AG20443 (cell line): ENCODE results near the gene CDC73.

ENCODE experiments used
- DNase-seq: peaks from one replicate; pipeline ENCODE4 v3.0.0; 2012; ENCODE audit warnings: low spot score, mixed read lengths

Gene CDC73

GRCh38 chr1:193121616-193122593, at the start of gene CDC73:
TSS of gene CDC73 (plus strand) at chr1:193122031. CDS start at chr1:193122201, 170 bp downstream.
- peak; percentile 97 for DNase-seq

- no peak for DNase-seq
Observed at GRCh38 chr1:193077991-193078390, 43.8 kb upstream of the CDC73 start.

GRCh38 chr1:193079187-193079586, 42.6 kb upstream of the CDC73 start:
- no peak for DNase-seq

- no peak for DNase-seq
Observed at GRCh38 chr1:193083365-193084088, 38.3 kb upstream of the CDC73 start.

- DNase-seq = no peak
Observed at GRCh38 chr1:193085263-193085662, 36.6 kb upstream of the CDC73 start.

GRCh38 chr1:193086342-193086741, 35.5 kb upstream of the CDC73 start:
- DNase-seq = no peak

- DNase-seq = no peak
Observed at GRCh38 chr1:193087893-193088292, 33.9 kb upstream of the CDC73 start.

- no peak for DNase-seq
Observed at GRCh38 chr1:193090865-193091264, 31.0 kb upstream of the CDC73 start.

GRCh38 chr1:193094112-193094511, 27.7 kb upstream of the CDC73 start:
- DNase-seq = no peak

- no peak for DNase-seq
Observed at GRCh38 chr1:193102662-193103061, 19.2 kb upstream of the CDC73 start.

- DNase-seq = peak; percentile 7
Observed at GRCh38 chr1:193103759-193104501, 17.9 kb upstream of the CDC73 start.

GRCh38 chr1:193104502-193104906, 17.3 kb upstream of the CDC73 start:
- DNase-seq = peak; percentile 67

GRCh38 chr1:193104907-193105820, 16.7 kb upstream of the CDC73 start, which contains the start of gene GLRX2:
TSS of gene GLRX2 (minus strand) at chr1:193105414. CDS start at chr1:193105382, 32 bp downstream.
- DNase-seq = peak; percentile 98

- DNase-seq = no peak
Observed at GRCh38 chr1:193105821-193106177, 16.0 kb upstream of the CDC73 start.

GRCh38 chr1:193108471-193108870, 13.4 kb upstream of the CDC73 start:
- DNase-seq = no peak

- DNase-seq = no peak
Observed at GRCh38 chr1:193109619-193110018, 12.2 kb upstream of the CDC73 start.

GRCh38 chr1:193110246-193110645, 11.6 kb upstream of the CDC73 start:
- DNase-seq = no peak

GRCh38 chr1:193110864-193111263, 11.0 kb upstream of the CDC73 start:
- DNase-seq = no peak

GRCh38 chr1:193111641-193112090, 10.2 kb upstream of the CDC73 start:
- DNase-seq = peak; percentile 14

- no peak for DNase-seq
Observed at GRCh38 chr1:193113258-193113991, 8.4 kb upstream of the CDC73 start.
